ENCODE data around the gene NAA16.
"Not testable (repeated sequence)": the region's sequence is repeated elsewhere in the genome, so short reads cannot be mapped to it uniquely, and the experiment has no call there.

Gene NAA16

GRCh38 chr13:41310963-41311405, at the start of gene NAA16:
Gene NAA16 (plus strand): TSS chr13:41311267. CDS start chr13:41311529, 262 bp downstream.
- peak; percentile 79 for DNase-seq

GRCh38 chr13:41263261-41263971, 47.7 kb upstream of the NAA16 start, which contains the start of gene MTRF1:
Gene MTRF1 (minus strand): TSS chr13:41263576. CDS start chr13:41260907, 2,669 bp downstream.
- peak; percentile 64 for DNase-seq

GRCh38 chr13:41267106-41267505, 44.0 kb upstream of the NAA16 start:
- DNase-seq, result no peak

GRCh38 chr13:41268764-41269163, 42.3 kb upstream of the NAA16 start:
- no peak for DNase-seq

- no peak for DNase-seq
Measured at GRCh38 chr13:41271456-41272285, 39.4 kb upstream of the NAA16 start.

GRCh38 chr13:41273831-41274441, 37.1 kb upstream of the NAA16 start:
- DNase-seq, result no peak

GRCh38 chr13:41274881-41275280, 36.2 kb upstream of the NAA16 start:
- DNase-seq, result no peak

- DNase-seq, result no peak
Measured at GRCh38 chr13:41276824-41277223, 34.2 kb upstream of the NAA16 start.

- DNase-seq, result not testable (repeated sequence)
Measured at GRCh38 chr13:41279156-41279555, 31.9 kb upstream of the NAA16 start.

- no peak for DNase-seq
Measured at GRCh38 chr13:41282129-41282571, 28.9 kb upstream of the NAA16 start.

GRCh38 chr13:41284512-41285288, 26.4 kb upstream of the NAA16 start:
- no peak for DNase-seq

- DNase-seq, result no peak
Measured at GRCh38 chr13:41286370-41286769, 24.7 kb upstream of the NAA16 start.

GRCh38 chr13:41289463-41289881, 21.6 kb upstream of the NAA16 start:
- DNase-seq, result no peak

GRCh38 chr13:41291246-41291645, 19.8 kb upstream of the NAA16 start:
- no peak for DNase-seq

- no peak for DNase-seq
Measured at GRCh38 chr13:41293272-41293671, 17.8 kb upstream of the NAA16 start.

- DNase-seq, result no peak
Measured at GRCh38 chr13:41294914-41295313, 16.2 kb upstream of the NAA16 start.

GRCh38 chr13:41295973-41296372, 15.1 kb upstream of the NAA16 start:
- DNase-seq, result no peak

- DNase-seq, result no peak
Measured at GRCh38 chr13:41296879-41297646, 14.0 kb upstream of the NAA16 start.

GRCh38 chr13:41299316-41300094, 11.6 kb upstream of the NAA16 start:
- DNase-seq, result no peak

- no peak for DNase-seq
Measured at GRCh38 chr13:41302743-41303142, 8.3 kb upstream of the NAA16 start.

- DNase-seq, result no peak
Measured at GRCh38 chr13:41304551-41304950, 6.5 kb upstream of the NAA16 start.
